ENCODE data around the gene CPT1B.

- no peak for TF ChIP-seq POLR2A (IDR thresholded peaks at IDR 0.05)
- TF ChIP-seq, protein P1, sequence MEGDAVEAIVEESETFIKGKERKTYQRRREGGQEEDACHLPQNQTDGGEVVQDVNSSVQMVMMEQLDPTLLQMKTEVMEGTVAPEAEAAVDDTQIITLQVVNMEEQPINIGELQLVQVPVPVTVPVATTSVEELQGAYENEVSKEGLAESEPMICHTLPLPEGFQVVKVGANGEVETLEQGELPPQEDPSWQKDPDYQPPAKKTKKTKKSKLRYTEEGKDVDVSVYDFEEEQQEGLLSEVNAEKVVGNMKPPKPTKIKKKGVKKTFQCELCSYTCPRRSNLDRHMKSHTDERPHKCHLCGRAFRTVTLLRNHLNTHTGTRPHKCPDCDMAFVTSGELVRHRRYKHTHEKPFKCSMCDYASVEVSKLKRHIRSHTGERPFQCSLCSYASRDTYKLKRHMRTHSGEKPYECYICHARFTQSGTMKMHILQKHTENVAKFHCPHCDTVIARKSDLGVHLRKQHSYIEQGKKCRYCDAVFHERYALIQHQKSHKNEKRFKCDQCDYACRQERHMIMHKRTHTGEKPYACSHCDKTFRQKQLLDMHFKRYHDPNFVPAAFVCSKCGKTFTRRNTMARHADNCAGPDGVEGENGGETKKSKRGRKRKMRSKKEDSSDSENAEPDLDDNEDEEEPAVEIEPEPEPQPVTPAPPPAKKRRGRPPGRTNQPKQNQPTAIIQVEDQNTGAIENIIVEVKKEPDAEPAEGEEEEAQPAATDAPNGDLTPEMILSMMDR (IDR thresholded peaks at IDR 0.05) = no peak
These were observed 7.4 kb downstream of the CPT1B start for GRCh38 chr22:50570861-50571260.

Data from esophagus squamous epithelium (tissue), 4 donors.